HepG2 (cell line): ENCODE data around the gene NEAT1. TPM values are rescaled to one million over a fixed set of nuclear protein-coding genes. Genes with fewer than 3 reads are reported as not detected.
A peak's percentile ranks its signal among the peaks of the same experiment; 100 is the strongest.

Experiments used
- ATF7-NPFF ChIP-seq: sonication (generic); formaldehyde crosslinking; IDR thresholded peaks from 2 replicates; pipeline ENCODE4 v1.8.1; 2023; ENCODE audit warnings: mild to moderate bottlenecking, low read depth, missing genetic modification reagents, moderate library complexity
- HNF4G ChIP-seq, 2 experiments: sonication (generic) in 1 of 2; formaldehyde crosslinking in 1 of 2; IDR thresholded peaks; 2 replicates each; pipeline versions ENCODE4 v1.4.0 to v1.6.1; 2011 to 2020; ENCODE audit warnings: borderline replicate concordance in 2 of 2, low read depth in 2 of 2, mild to moderate bottlenecking in 2 of 2, low read length in 1 of 2, missing genetic modification reagents in 1 of 2, moderate library complexity in 1 of 2
- POLR2A ChIP-seq, 2 experiments: IDR thresholded peaks; 2 replicates each; pipeline ENCODE4 v1.6.1; 2011; ENCODE audit warnings: low read depth in 2 of 2, low read length in 2 of 2, mild to moderate bottlenecking in 1 of 2, moderate library complexity in 1 of 2; ENCODE audit not compliant: insufficient read depth in 1 of 2
- RERE ChIP-seq: IDR thresholded peaks from 2 replicates; pipeline ENCODE4 v1.6.1; 2016; ENCODE audit warnings: low read depth, missing genetic modification reagents, missing compliant biosample characterization
- RFXANK ChIP-seq: IDR thresholded peaks from 2 replicates; pipeline ENCODE4 v1.6.1; 2016
- TSC22D2 ChIP-seq: sonication (generic); formaldehyde crosslinking; IDR thresholded peaks from 2 replicates; pipeline ENCODE4 v1.5.1; 2020; ENCODE audit warnings: missing genetic modification reagents, mild to moderate bottlenecking, borderline replicate concordance
- UBTF ChIP-seq: sonication (generic); formaldehyde crosslinking; IDR thresholded peaks from 2 replicates; pipeline ENCODE4 v1.4.0; 2020; ENCODE audit warnings: mild to moderate bottlenecking, missing genetic modification reagents
- USF2 ChIP-seq, 2 experiments: sonication (generic) in 1 of 2; formaldehyde crosslinking in 1 of 2; IDR thresholded peaks; 2 replicates each; pipeline versions ENCODE4 v1.5.1 to v1.6.1; 2011 to 2020; ENCODE audit warnings: borderline replicate concordance in 1 of 2, low read depth in 1 of 2, low read length in 1 of 2, mild to moderate bottlenecking in 1 of 2, missing genetic modification reagents in 1 of 2, moderate library complexity in 1 of 2
- ZGPAT ChIP-seq: IDR thresholded peaks from 2 replicates; pipeline ENCODE4 v1.6.1; 2016; ENCODE audit warnings: mild to moderate bottlenecking
- ZKSCAN5 ChIP-seq: sonication (generic); formaldehyde crosslinking; IDR thresholded peaks from 2 replicates; pipeline ENCODE4 v1.5.1; 2020; ENCODE audit warnings: mild to moderate bottlenecking, missing genetic modification reagents
- ZNF230 ChIP-seq: sonication (generic); formaldehyde crosslinking; IDR thresholded peaks from 2 replicates; pipeline ENCODE4 v1.4.0; 2020; ENCODE audit warnings: mild to moderate bottlenecking, missing genetic modification reagents
- ZNF569 ChIP-seq: sonication (generic); formaldehyde crosslinking; IDR thresholded peaks from 2 replicates; pipeline ENCODE4 v1.5.0; 2020; ENCODE audit warnings: mild to moderate bottlenecking, missing genetic modification reagents, moderate library complexity, borderline replicate concordance
- ZNF652 ChIP-seq: IDR thresholded peaks from 2 replicates; pipeline ENCODE4 v1.6.1; 2016; ENCODE audit warnings: low read depth, borderline replicate concordance
- polyA plus RNA-seq, 8 experiments: library from polyadenylated mRNA; depleted of rRNA in 3 of 8; stranded (reverse) in 7 of 8; unstranded in 1 of 8; fragments of >200 nt; fragmentation: Illumina TruSeq in 4 of 8; extraction: Trizol in 4 of 8; gene quantifications; 2 replicates each; pipeline versions ENCODE4 v1.2.1 to v1.2.3, GENCODE V29; 2011 to 2016; ENCODE audit warnings: low read depth in 4 of 8, missing spikeins in 1 of 8, mixed read lengths in 1 of 8; ENCODE audit not compliant: insufficient read depth in 1 of 8
- total RNA-seq, 5 experiments: library from RNA; depleted of rRNA; stranded (reverse); fragments of >200 nt; fragmentation: Illumina TruSeq; extraction: Trizol; gene quantifications; 2 replicates each; pipeline ENCODE4 v1.2.3, GENCODE V29; 2016; ENCODE audit warnings: low read depth in 1 of 5

Gene NEAT1
- total and polyA plus RNA-seq, 2 of the 13 experiments (the other 11 are each of a cell fraction or from before 2014, with no cell fraction given), result 20.5 to 41.2 TPM

DNA sequence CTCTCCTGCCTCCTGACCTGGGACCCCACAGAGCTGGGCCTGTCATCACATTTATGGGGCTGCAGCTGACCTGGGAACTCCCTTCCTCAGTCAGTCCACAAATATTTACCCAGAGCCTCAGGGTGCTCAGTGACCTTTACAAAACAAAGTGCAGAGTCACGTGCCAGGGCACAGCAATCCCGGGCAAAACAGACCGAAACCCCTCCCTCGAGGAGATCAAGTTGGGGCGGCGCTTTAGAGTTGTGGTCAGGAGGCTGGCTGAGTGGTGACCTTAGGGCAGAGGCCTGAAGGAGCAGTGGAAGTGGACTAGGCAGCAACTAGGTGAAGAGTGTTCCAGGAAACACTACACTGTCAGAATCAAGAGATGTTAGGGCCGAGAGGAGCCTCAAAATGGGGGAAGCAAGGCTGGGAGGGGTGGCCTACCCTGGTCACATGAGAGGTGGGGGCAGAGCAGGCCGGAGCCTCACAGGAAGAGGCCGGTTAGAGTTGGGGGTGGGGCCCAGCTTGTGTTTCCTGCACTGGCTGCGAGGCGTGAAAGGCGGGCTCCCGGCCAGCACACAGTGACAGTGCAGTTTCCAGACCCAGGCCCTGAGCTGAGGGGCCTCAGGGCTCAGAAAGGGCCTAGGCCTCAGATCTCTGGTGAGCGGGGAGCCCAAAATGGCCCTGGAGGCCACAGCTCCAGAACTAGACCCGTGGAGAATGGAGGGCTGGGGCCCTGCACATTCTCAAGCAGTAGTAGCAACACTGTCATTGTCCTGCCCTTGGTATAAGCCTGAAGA, 3.7 kb upstream of the NEAT1 start (continued):
- peak; percentile 24; the same call in 1 of the 2 replicates for TF ChIP-seq RFXANK (CRISPR knock-in tag)
- no peak for TF ChIP-seq ZKSCAN5 (CRISPR knock-in tag)
- peak; percentile 87 for TF ChIP-seq USF2 (IDR thresholded peaks at IDR 0.05; ENCODE audit: low read depth, low read length)
- peak; percentile 97; the same call in 1 of the 2 replicates for TF ChIP-seq USF2 (CRISPR knock-in tag; IDR thresholded peaks at IDR 0.05; ENCODE audit: borderline replicate concordance)
- peak; percentile 50; the same call in 1 of the 2 replicates for TF ChIP-seq HNF4G (IDR thresholded peaks at IDR 0.05; ENCODE audit: borderline replicate concordance, low read depth, low read length)
- peak; percentile 31; the same call in 1 of the 2 replicates for TF ChIP-seq HNF4G (CRISPR knock-in tag; IDR thresholded peaks at IDR 0.05; ENCODE audit: borderline replicate concordance, low read depth)
- peak; percentile 67 for TF ChIP-seq RERE (CRISPR knock-in tag)
- no peak; the same call in 1 of the 2 replicates for TF ChIP-seq ATF7-NPFF
- TF ChIP-seq UBTF (CRISPR knock-in tag), result peak; percentile 88
- TF ChIP-seq TSC22D2 (CRISPR knock-in tag), result peak; percentile 87
- TF ChIP-seq ZGPAT (CRISPR knock-in tag), result peak; percentile 96
- TF ChIP-seq POLR2A (IDR thresholded peaks at IDR 0.05; ENCODE audit: insufficient read depth in 1 of 2, low read depth in 2 of 2, low read length in 2 of 2), result peak in 1 of 2 experiments; percentile 92; a peak in 2 of 4 replicates
- peak; percentile 34; the same call in 1 of the 2 replicates for TF ChIP-seq ZNF652 (CRISPR knock-in tag)
- TF ChIP-seq ZNF569 (CRISPR knock-in tag), result no peak; the same call in 1 of the 2 replicates
- no peak for TF ChIP-seq ZNF230
